Stimulated activated CD4-positive, alpha-beta T cell treated with anti-CD3 and anti-CD28 coated beads, Interleukin-15, amount 100 ng/mL, for 48 hours (primary cell): Measurements from ENCODE around the gene SREBF1.

Experiments
- DNase-seq, 2 donors: peaks; one replicate each; pipeline ENCODE4 v3.0.0-alpha.2; 2020; ENCODE audit warnings: low read depth in 2 of 2

The SREBF1 gene

DNA sequence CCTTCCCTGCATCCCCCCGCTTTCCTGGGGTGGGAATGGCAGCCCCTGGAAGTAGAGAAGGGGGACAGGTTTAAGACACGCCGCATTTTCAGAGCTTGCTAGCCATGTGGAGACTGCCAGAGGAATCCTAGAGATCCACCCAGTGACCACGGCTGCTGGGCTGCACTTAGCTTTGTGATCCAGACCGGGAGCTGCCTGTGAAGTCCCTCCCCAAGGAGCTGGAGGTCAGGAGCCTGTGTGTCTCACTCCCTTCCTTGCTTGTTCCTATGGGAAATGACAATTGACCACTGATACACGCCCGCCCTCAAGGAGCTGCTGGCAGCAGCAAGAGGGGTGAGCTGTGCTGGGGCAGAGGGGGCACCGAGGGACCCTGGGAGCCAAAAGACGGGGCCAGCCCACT is 73.7 kb downstream of the SREBF1 start:
- DNase-seq: no peak

GRCh38 chr17:17762744-17763105 is 74.1 kb downstream of the SREBF1 start:
- DNase-seq: no peak
